ENCODE results near the gene STK36.

Gene STK36

DNA sequence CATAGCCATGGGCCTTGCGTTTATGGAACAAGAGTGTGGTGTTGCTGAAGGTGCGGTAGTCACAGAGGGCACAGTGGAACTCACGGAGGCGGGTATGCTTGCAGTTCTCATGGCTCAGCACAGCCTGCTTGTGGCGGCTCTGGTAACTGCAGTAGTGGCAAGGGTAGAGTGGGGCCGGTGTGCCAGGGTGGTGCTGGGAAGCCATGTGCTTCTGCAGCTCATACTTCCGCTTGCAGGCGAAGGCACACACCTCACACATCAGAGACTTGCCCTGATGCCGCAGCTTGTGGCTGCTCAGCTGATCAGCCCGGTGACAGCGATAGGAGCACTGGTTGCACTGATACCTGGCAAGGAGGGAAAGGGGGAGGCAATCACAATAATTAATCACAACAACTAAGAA lies 27.2 kb upstream of the STK36 start:
- no peaks in the 10 kb centered on the region for H3K27me3 Mint-ChIP-seq
- no peak for DNase-seq (ENCODE audit: low spot score in 2 of 2)
- H3K4me3 Mint-ChIP-seq = no peak overlapping the region
- ATAC-seq (replicated peaks; ENCODE audit: extremely low read depth, poor library complexity, severe bottlenecking) = no peak
- peaks cover 59% of the 10 kb centered on the region for H3K36me3 Mint-ChIP-seq (ENCODE audit: insufficient read depth)
- H3K27ac Mint-ChIP-seq (ENCODE audit: low read depth) = no peak overlapping the region
- H3K9me3 Mint-ChIP-seq = no peaks in the 10 kb centered on the region
- H3K4me1 Mint-ChIP-seq = peaks cover 10% of the 10 kb centered on the region

- DNase-seq (ENCODE audit: low spot score in 2 of 2) (no peak), ATAC-seq (replicated peaks; ENCODE audit: extremely low read depth, poor library complexity, severe bottlenecking) (no peak)
- peaks cover 10% of the 10 kb centered on the region for H3K4me1 Mint-ChIP-seq
- no peak overlapping the region for H3K4me3 Mint-ChIP-seq
- H3K27me3 Mint-ChIP-seq = no peaks in the 10 kb centered on the region
- no peaks in the 10 kb centered on the region for H3K9me3 Mint-ChIP-seq
- H3K36me3 Mint-ChIP-seq (ENCODE audit: insufficient read depth) = peaks cover 58% of the 10 kb centered on the region
- H3K27ac Mint-ChIP-seq (ENCODE audit: low read depth) = no peak overlapping the region
Observed at GRCh38 chr2:218645126-218645525, 26.8 kb upstream of the STK36 start.

DNA sequence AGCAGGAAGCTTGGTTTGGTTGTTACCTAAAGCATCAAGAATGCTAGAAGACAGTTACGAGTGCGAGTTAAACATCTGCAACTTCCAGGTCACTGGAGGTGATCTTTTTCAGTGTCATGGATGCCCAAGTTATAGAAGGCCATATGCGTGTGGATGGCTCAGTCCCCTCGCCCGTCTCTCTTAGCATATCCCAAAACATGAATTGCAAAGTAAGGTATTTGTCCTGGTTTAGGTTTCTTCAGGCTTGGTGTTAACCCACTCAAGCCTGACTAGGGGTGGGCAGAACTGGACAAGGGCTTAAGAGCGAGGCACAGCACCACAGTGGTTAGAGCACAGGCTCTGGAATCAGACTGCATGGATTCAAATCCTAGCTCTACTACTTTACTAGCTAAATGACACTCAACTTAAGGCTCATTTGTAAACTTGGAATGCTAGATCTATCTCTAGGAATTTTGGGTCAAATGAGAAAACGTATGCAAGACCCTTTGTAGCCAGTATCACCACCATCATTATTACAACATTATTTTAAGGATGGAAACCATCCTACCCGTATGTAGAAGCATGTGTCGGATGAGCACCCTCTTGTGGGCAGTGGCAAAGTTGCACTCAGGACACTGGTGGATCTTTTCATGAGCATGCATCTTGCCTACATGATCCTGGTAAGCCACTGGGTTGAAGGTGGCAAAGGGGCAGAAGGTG lies 23.6 kb upstream of the STK36 start:
- peak; percentile 65 for ATAC-seq (replicated peaks; ENCODE audit: extremely low read depth, poor library complexity, severe bottlenecking)
- Mint-ChIP-seq H3K4me1 (peaks cover 10% of the 10 kb centered on the region), H3K27me3 (no peaks in the 10 kb centered on the region), H3K9me3 (no peaks in the 10 kb centered on the region), H3K4me3 (no peak overlapping the region), H3K36me3 (ENCODE audit: insufficient read depth) (peaks cover 69% of the 10 kb centered on the region), H3K27ac (ENCODE audit: low read depth) (no peak overlapping the region)
- DNase-seq (ENCODE audit: low spot score in 2 of 2) = peak; percentile 27 to 35

DNA sequence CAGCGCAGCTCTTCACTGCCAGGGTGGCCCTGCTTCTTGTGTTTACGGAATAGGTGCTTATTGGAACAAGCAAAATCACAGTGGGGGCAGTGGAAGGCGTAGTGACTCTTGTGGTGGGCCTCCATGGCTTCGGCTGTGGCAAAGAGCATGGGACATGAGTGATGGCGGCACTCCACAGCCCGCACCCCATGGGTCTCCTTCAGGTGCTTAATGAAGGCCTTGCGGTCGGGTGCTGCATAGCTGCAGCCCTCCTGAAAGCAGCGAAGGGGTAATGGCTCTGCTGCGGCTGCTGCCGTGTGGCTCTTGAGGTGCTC lies 23.1 kb upstream of the STK36 start:
- Mint-ChIP-seq H3K9me3 (no peaks in the 10 kb centered on the region), H3K36me3 (ENCODE audit: insufficient read depth) (peaks cover 73% of the 10 kb centered on the region), H3K27me3 (no peaks in the 10 kb centered on the region), H3K4me3 (no peak overlapping the region), H3K27ac (ENCODE audit: low read depth) (no peak overlapping the region), H3K4me1 (peaks cover 10% of the 10 kb centered on the region)
- DNase-seq (ENCODE audit: low spot score in 2 of 2) (no peak), ATAC-seq (replicated peaks; ENCODE audit: extremely low read depth, poor library complexity, severe bottlenecking) (no peak)

DNA sequence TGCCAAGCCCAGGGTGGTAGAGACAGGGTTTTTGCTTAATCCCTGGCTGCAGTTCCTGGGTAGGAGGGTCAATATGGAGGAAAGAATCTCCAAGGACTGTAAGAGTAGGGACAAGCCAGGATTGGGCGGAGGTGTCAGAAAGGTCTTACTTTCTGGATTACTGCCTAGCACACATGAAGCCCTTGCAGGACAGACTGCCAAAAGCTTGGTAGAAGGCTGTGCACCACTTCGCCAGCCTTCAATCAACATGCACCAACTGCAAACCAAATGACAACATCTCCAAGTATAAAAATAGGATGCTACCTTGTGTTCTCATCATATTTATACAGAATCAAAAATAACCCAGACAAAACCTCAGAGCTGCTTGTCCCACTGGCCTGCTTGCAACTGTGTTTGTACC lies 16.1 kb upstream of the STK36 start:
- Mint-ChIP-seq H3K4me3 (no peak overlapping the region), H3K27ac (ENCODE audit: low read depth) (no peak overlapping the region), H3K36me3 (ENCODE audit: insufficient read depth) (peaks cover 51% of the 10 kb centered on the region), H3K4me1 (peaks cover 32% of the 10 kb centered on the region), H3K9me3 (no peaks in the 10 kb centered on the region), H3K27me3 (no peaks in the 10 kb centered on the region)
- no peak for DNase-seq (ENCODE audit: low spot score in 2 of 2)
- ATAC-seq (replicated peaks; ENCODE audit: extremely low read depth, poor library complexity, severe bottlenecking) = no peak

DNA sequence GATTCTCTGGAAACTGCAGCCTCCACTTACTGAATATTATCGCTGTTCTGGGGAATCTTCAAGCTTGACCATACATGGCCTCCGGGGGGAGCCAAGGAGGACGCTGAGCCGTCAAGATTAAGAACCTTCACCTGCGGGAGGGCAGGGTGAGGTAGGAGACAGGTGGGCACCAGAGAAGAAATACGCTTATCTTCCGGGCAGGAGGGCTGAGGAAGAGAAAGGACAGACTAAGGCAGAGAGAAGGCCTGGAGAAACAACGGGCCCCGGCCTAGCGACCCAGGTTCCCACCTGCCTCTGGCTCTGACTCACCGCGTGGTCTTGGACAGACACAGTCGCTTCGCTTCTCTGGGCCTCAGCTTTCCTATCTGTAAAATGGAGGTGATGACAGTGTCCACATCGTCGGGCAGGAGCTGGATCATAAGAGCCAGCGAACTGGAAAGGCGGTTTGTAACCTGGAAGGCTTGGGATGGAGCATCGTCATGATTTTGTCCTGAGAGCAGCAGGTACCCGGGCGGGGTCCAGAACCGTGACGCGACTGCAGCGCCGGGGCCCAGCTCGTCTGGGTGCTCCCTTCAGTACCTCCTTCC lies 13.1 kb upstream of the STK36 start:
- DNase-seq (ENCODE audit: low spot score in 2 of 2) = no peak
- Mint-ChIP-seq H3K36me3 (ENCODE audit: insufficient read depth) (peaks cover 30% of the 10 kb centered on the region), H3K4me1 (peaks cover 32% of the 10 kb centered on the region), H3K27ac (ENCODE audit: low read depth) (peak overlapping the region; percentile 91), H3K27me3 (no peaks in the 10 kb centered on the region), H3K4me3 (peak overlapping the region; percentile 91), H3K9me3 (no peaks in the 10 kb centered on the region)
- ATAC-seq (replicated peaks; ENCODE audit: extremely low read depth, poor library complexity, severe bottlenecking) = peak; percentile 38

GRCh38 chr2:218659258-218659987 lies 12.5 kb upstream of the STK36 start, which contains the start of the genes BCS1L and ZNF142:
TSS of gene BCS1L (plus strand) at chr2:218659683. CDS start at chr2:218660988, 1,305 bp downstream.
TSS of gene ZNF142 (minus strand) at chr2:218659623. CDS start at chr2:218656429, 3,194 bp downstream.
- H3K36me3 Mint-ChIP-seq (ENCODE audit: insufficient read depth) = peaks cover 31% of the 10 kb centered on the region
- DNase-seq (ENCODE audit: low spot score in 2 of 2) = peak; percentile 79 to 80

DNA sequence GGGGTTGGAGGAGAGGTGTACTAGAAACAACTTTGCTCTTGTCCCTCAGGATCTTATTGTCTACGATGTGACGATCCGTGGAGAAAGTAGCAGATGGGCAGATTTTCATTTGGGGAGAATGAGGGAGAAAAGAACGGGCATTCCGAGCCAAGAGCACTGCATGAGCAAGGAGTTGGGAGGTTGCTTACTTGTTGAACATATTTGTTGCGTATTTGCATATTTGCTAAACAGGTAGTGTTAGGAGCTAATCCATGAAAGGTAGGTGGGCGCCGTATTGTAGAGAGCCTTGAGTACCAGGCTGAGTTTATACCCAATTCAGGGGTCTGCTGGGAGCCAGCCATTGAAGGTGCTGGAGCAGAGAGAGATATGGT lies 11.9 kb upstream of the STK36 start:
- peak overlapping the region; percentile 91 for H3K27ac Mint-ChIP-seq (ENCODE audit: low read depth)

More at GRCh38 chr2:218659258-218659987, 12.5 kb upstream of the STK36 start, which contains the start of the genes BCS1L and ZNF142:
- Mint-ChIP-seq H3K4me3 (peak within 1 kb of the TSS; percentile 91), H3K9me3 (no peaks in the 10 kb centered on the region), H3K27me3 (no peaks in the 10 kb centered on the region), H3K4me1 (peaks cover 32% of the 10 kb centered on the region), H3K27ac (ENCODE audit: low read depth) (peak within 1 kb of the TSS; percentile 91)
- peak; percentile 97 for ATAC-seq (replicated peaks; ENCODE audit: extremely low read depth, poor library complexity, severe bottlenecking)

DNA sequence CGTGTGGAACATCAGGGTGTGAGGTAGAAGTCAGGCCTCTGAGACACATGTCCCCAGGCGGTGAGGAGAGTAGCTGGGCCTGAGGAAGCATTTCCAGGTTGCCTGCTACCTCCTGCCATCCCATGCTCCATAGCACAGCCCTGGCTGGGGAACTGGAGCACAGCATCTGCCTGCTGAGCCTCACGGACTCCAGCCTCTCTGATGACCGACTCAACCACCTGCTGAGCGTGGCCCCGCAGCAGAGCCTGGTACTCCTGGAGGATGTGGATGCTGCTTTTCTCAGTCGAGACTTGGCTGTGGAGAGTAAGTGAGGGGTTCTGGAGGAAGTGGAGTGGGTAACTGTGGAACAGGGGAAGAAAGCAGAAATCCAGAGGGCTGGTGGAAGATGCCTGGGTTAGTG lies 9.5 kb upstream of the STK36 start:
- Mint-ChIP-seq H3K9me3 (no peaks in the 10 kb centered on the region), H3K27me3 (no peaks in the 10 kb centered on the region), H3K27ac (ENCODE audit: low read depth) (no peak overlapping the region), H3K4me3 (no peak overlapping the region), H3K36me3 (ENCODE audit: insufficient read depth) (peaks cover 34% of the 10 kb centered on the region), H3K4me1 (peaks cover 26% of the 10 kb centered on the region)
- ATAC-seq (replicated peaks; ENCODE audit: extremely low read depth, poor library complexity, severe bottlenecking) = no peak
- no peak for DNase-seq (ENCODE audit: low spot score in 2 of 2)

More for the DNA sequence above, 11.9 kb upstream of the STK36 start:
- peak overlapping the region; percentile 91 for H3K4me3 Mint-ChIP-seq
- DNase-seq (ENCODE audit: low spot score in 2 of 2) (no peak), ATAC-seq (replicated peaks; ENCODE audit: extremely low read depth, poor library complexity, severe bottlenecking) (no peak)
- H3K4me1 Mint-ChIP-seq = peaks cover 32% of the 10 kb centered on the region
- no peaks in the 10 kb centered on the region for H3K27me3 Mint-ChIP-seq
- H3K36me3 Mint-ChIP-seq (ENCODE audit: insufficient read depth) = peaks cover 28% of the 10 kb centered on the region
- no peaks in the 10 kb centered on the region for H3K9me3 Mint-ChIP-seq

- H3K4me1 Mint-ChIP-seq = peaks cover 22% of the 10 kb centered on the region
- no peak for DNase-seq (ENCODE audit: low spot score in 2 of 2)
- H3K27ac Mint-ChIP-seq (ENCODE audit: low read depth) = no peak overlapping the region
- no peaks in the 10 kb centered on the region for H3K27me3 Mint-ChIP-seq
- no peak for ATAC-seq (replicated peaks; ENCODE audit: extremely low read depth, poor library complexity, severe bottlenecking)
- no peak overlapping the region for H3K4me3 Mint-ChIP-seq
- H3K36me3 Mint-ChIP-seq (ENCODE audit: insufficient read depth) = peaks cover 38% of the 10 kb centered on the region
- no peaks in the 10 kb centered on the region for H3K9me3 Mint-ChIP-seq
Observed at GRCh38 chr2:218662827-218663226, 9.1 kb upstream of the STK36 start.

GRCh38 chr2:218663901-218664300 lies 8.0 kb upstream of the STK36 start:
- H3K27me3 Mint-ChIP-seq = no peaks in the 10 kb centered on the region
- H3K9me3 Mint-ChIP-seq = no peaks in the 10 kb centered on the region
- H3K4me1 Mint-ChIP-seq = peaks cover 14% of the 10 kb centered on the region
- H3K36me3 Mint-ChIP-seq (ENCODE audit: insufficient read depth) = peaks cover 41% of the 10 kb centered on the region
- no peak for DNase-seq (ENCODE audit: low spot score in 2 of 2)
- no peak overlapping the region for H3K4me3 Mint-ChIP-seq
- H3K27ac Mint-ChIP-seq (ENCODE audit: low read depth) = no peak overlapping the region
- ATAC-seq (replicated peaks; ENCODE audit: extremely low read depth, poor library complexity, severe bottlenecking) = no peak

DNA sequence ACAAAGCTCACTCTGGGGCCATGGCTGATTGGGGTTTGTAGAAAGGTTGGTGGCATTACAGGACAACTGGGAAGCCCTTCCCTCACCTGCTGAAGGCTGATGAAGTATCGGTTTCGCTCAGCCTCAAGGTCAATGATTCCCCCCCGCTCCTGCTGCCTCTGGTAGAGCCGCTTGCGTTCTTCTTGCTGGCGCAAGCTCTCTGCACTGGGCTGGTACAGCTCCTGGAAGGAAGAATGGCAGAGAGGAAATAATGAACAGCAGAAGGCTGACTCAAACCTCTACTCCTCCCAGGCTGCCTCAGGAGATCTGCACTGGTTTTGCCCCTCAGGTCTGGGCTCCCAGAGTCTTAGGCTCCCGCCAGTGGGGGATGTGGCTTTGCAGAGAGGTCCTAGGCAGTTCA lies 7.2 kb upstream of the STK36 start:
- peaks cover 13% of the 10 kb centered on the region for H3K4me1 Mint-ChIP-seq

More for the DNA sequence above, 7.2 kb upstream of the STK36 start:
- Mint-ChIP-seq H3K27ac (ENCODE audit: low read depth) (no peak overlapping the region), H3K36me3 (ENCODE audit: insufficient read depth) (peaks cover 41% of the 10 kb centered on the region), H3K4me3 (no peak overlapping the region), H3K27me3 (no peaks in the 10 kb centered on the region), H3K9me3 (no peaks in the 10 kb centered on the region)
- ATAC-seq (replicated peaks; ENCODE audit: extremely low read depth, poor library complexity, severe bottlenecking) = no peak
- no peak for DNase-seq (ENCODE audit: low spot score in 2 of 2)
